Activated CD4-positive, alpha-beta T cell treated with anti-CD3 and anti-CD28 coated beads, Interleukin-2, amount 50 U/mL, for 24 hours (primary cell): ENCODE results near the gene ERP27.

Source experiments
- DNase-seq, 2 donors: peaks; one replicate each; pipeline ENCODE4 v3.0.0-alpha.2; 2020; ENCODE audit warnings: low read depth in 1 of 2, low spot score in 1 of 2

Gene ERP27

DNA sequence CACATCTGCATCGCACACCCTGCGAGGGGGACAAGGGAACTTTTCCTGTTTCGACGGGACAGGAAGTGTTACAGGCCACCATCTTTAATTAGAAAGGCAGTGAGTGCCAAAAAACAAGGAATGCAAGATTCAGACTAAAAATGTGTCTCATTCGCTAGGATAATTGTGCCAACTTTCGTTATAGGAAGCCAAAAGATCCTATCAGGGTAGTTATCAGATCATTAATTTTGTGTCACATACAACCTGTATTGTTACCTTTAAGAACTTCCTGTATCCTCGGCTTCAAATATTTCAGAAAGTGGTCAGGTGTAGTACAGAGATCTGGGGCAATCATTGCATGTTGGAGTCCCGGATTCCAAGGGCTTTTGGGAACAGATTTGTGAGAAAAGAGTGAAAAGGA lies 33.5 kb downstream of the ERP27 start:
- DNase-seq: no peak

DNA sequence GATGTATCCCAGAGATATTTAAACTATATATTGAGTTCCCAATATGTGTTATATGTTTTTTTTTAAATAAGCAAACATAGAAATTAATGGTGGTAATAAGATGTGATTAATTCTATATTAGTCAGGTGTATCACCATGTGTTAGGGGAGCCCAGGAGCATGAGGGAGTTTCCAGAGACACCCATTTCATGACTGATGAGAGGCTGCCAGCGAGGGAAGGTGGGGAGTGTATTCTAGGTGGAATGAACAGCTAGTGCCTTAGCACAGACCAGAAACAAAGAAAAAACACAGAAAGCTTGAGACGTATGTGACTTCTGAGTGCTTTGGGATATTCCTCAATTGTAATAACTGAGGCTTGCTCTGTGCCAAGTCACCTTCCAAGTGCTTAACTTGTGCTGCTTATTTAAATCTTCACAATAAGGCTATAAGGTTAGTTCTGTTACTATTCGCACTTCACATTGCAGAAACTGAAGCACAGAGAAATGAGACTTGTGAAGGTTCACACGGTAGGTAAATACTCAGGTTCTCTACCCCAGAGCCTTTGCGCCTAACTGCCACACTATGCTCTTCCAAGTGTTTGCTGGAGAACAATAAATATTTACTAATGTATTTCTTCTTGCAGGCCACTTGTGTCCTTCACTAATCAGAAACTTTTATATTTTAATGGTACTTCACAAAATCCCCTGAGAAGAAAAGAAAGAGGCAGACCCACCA lies 34.8 kb downstream of the ERP27 start:
- DNase-seq: no peak

GRCh38 chr12:14902465-14902864 lies 35.9 kb downstream of the ERP27 start:
- DNase-seq: no peak

DNA sequence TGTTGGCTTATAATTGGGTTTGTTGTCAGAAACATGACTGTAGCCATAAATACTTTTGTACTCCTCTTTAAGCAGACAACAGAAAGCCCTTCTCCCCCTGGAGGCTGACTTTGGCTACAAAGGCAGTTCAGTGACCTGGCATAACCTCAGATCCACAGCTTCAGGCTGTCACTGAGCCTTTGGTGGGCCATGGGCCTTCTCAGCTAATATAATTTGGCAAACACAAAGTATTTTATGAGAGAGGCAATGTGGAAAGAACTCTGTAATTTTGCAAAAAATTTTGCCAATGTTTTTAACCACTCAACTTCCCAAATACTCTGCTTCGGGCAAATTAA lies 37.1 kb downstream of the ERP27 start:
- no peak for DNase-seq

- no peak for DNase-seq
Observed at GRCh38 chr12:14900521-14901227, 37.7 kb downstream of the ERP27 start.

DNA sequence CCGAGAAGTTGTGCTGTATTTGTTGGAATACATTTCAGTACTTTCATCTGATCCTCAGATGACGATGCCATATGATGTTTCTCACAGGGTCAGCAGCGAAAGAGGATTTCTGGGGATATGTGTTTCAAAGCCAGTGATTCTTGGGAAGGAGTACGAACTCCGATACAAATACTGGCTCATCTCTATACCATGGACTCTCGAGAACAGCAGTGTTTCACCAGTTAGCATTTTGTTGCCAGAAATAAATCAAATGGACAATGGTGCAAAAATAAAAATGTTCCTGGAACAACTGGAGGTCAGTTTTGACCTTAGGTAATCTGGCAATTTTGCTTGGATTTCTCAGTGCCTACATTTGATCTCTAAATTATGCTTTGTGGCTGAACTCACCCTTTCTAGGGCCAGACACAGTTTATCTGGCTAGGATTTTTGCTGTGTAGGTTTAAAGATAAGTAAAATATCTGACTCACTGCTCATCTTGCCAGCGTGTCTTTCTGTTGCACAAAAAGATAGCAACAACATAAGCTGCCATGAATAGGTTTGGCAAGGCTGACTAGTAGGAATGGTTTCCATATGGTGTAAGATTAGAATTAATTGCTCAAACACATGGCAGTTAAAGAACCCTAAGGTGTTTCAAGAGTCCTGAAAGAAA lies 41.7 kb downstream of the ERP27 start:
- no peak for DNase-seq

- DNase-seq: no peak
Observed at GRCh38 chr12:14893506-14894250, 44.7 kb downstream of the ERP27 start.

- no peak for DNase-seq
Observed at GRCh38 chr12:14892726-14893505, 45.4 kb downstream of the ERP27 start.

GRCh38 chr12:14890701-14891100 lies 47.6 kb downstream of the ERP27 start:
- no peak for DNase-seq

DNA sequence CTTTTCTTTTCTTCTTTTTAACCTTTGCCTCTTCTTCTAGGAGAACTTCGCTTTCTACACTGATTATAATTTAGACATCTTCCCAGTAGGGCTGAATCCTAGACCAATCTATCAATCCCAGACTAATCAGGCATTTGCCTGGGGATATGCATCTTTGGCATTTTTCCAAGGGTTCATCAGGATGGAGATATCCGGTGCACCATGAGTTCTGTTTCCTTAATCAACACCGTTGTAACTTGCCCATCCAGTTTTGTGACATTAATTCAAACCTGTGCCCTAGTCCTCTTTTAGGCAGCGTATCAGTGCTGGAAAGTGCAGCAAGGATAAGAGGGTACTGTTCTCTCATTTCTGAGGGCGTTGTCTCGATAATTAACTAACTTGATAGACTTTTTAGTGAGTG lies 52.1 kb downstream of the ERP27 start:
- no peak for DNase-seq

- DNase-seq: no peak
Observed at GRCh38 chr12:14885718-14886221, 52.6 kb downstream of the ERP27 start, which contains the start of gene MGP. TSS of gene MGP (minus strand) at chr12:14885854. CDS start at chr12:14885791, 63 bp downstream.

DNA sequence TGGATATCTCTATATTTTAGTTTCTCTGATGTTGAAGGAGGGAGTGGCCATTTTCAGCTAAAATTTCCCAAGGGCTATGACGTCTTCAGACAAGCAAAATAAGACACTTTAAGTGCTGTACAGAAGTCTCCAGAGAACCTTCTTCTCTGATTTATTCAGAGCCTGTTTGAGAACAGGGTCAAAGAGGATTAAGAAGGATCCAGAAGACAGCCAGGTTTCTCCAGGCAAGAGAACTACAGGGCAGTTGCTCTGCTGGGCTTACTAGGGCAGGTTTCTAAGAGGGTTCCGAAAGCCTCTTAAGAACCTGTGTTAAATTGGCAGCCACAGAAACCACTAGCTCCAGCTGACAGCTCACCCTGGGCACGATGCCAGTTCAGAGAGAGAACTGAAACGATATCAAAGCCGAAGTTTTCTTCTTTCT lies 53.9 kb downstream of the ERP27 start:
- DNase-seq: peak; percentile 32 to 72

GRCh38 chr12:14883686-14884085 lies 54.7 kb downstream of the ERP27 start:
- DNase-seq: no peak

DNA sequence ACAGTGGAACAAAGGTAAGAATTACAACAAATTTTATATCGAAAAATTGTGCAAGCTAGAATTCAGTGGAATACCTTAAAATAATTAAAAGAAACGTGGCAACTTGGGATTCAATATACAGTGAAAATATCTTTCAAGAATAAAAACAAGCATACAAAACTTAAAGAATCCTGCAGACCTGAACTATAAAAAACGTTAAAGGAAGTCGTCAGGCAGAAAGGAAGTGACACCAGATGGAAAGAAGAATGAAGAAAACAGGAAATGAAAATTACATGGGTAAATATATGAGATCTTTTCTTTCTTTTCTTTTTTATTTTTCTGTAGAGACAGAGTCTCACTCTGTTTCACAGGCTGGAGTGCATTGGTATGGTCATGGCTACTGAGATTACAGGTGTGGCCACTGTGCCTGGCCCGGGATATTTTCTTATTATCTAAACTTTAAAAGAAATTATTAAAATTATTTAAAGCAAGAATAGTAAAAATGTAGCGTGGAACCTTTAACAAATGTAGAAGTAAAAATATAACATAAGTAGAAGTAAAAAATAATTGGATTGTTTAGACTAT lies 57.4 kb downstream of the ERP27 start:
- no peak for DNase-seq

- DNase-seq: no peak
Observed at GRCh38 chr12:14879222-14879933, 59.0 kb downstream of the ERP27 start.

DNA sequence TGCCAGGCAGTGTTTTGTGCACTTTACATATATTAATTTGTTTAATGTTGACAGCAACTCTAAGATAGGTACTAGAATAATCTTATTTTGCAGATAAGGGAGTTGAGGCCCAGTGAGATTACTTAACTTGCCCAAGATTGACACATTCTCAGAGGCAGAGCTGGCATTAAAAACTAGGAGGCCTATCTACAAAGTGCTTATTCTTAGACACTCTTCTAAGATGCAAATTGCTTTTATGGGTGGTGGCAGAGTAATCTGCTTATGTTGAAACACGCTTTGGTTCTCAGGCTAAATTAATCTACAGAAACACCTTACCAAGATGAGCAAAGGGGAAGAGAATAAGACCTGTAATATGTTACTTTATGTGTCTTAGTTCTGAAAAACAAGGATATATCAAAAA lies 59.8 kb downstream of the ERP27 start:
- no peak for DNase-seq

- DNase-seq: no peak
Observed at GRCh38 chr12:14876833-14877232, 61.5 kb downstream of the ERP27 start.

GRCh38 chr12:14874882-14875281 lies 63.5 kb downstream of the ERP27 start:
- DNase-seq: no peak

DNA sequence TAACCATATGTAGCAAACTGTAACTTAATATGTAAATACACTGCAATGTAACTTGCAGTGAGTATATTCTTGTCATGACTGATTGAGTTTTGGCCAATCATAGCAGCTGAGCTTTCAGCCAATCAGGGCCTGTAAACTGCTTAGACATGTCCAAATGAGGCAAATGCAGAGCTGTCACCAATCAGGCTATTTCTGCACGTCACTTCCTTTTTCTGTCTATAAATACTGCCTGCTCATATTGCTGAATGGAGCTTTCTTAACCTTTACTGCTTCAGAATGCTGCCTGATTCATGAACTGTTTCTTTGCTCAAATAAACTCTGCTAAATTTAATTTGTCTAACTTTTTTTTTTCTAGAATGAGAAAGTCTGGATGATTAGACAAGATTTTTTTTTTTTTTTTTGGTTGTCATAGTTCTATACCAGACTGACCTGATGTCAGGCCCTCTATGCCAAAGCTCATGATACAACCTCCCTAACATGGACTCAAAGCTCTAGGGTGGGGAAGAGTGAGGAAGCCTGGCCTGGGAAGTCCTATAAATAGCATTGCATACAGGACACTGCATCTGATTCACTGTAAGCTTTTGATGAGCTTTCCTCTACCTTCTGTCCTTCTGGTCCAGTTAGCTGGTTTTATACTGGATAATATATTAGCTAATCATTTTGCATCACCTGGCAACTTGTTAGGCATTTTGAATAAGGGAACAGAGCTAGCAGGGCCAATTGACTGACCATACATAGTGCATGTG lies 64.7 kb downstream of the ERP27 start:
- DNase-seq: no peak
